Natural killer cell (primary cell): ENCODE results near the gene CHL1. TPM values are rescaled to one million over a fixed set of nuclear protein-coding genes. Genes with fewer than 3 reads are reported as not detected.

Experiments used
- ATAC-seq, 3 donors: fragments of 150-1000 bp in 2 of 3; fragments of 200-7000 bp in 1 of 3; cut with Tn5 transposase; 1 replicate in 1 of 3; 2 replicates in 2 of 3; pipeline ENCODE4 v1.10.0; 2021; ENCODE audit warnings: mild to moderate bottlenecking in 2 of 3, moderate library complexity in 2 of 3
- DNase-seq, 2 donors: peaks; one replicate each; pipeline versions ENCODE4 v3.0.0 to v3.0.0-alpha.2; 2013 to 2021; ENCODE audit warnings: mixed read lengths in 1 of 2
- H3K27ac ChIP-seq: one replicate; pipeline ENCODE4 v1.5.1; 2013; ENCODE audit warnings: mild to moderate bottlenecking, low read length
- H3K27me3 ChIP-seq: one replicate; pipeline ENCODE4 v1.6.1; 2013; ENCODE audit warnings: low read length; ENCODE audit not compliant: control insufficient read depth, insufficient read depth
- H3K36me3 ChIP-seq: one replicate; pipeline ENCODE4 v1.6.1; 2013; ENCODE audit warnings: low read length; ENCODE audit not compliant: control insufficient read depth, insufficient read depth
- H3K4me1 ChIP-seq: one replicate; pipeline ENCODE4 v1.6.1; 2013; ENCODE audit warnings: low read length; ENCODE audit not compliant: control insufficient read depth, insufficient read depth
- H3K4me3 ChIP-seq: one replicate; pipeline ENCODE4 v1.5.1; 2013; ENCODE audit warnings: low read length
- H3K9me3 ChIP-seq: one replicate; pipeline ENCODE4 v1.6.1; 2013; ENCODE audit warnings: low read length; ENCODE audit not compliant: control insufficient read depth, insufficient read depth
- H3K27ac Mint-ChIP-seq, 2 donors: one replicate each; pipeline ENCODE4 v1.8.0; 2022; ENCODE audit warnings: mild to moderate bottlenecking in 2 of 2, mixed read lengths in 2 of 2, moderate library complexity in 1 of 2
- H3K27me3 Mint-ChIP-seq, 2 donors: one replicate each; pipeline ENCODE4 v1.8.0; 2022; ENCODE audit warnings: low read depth in 2 of 2, mixed read lengths in 2 of 2
- H3K36me3 Mint-ChIP-seq: one replicate; pipeline ENCODE4 v1.8.0; 2022; ENCODE audit warnings: mixed read lengths
- H3K4me1 Mint-ChIP-seq, 2 donors: one replicate each; pipeline ENCODE4 v1.8.0; 2022; ENCODE audit warnings: mixed read lengths in 2 of 2
- H3K4me3 Mint-ChIP-seq: one replicate; pipeline ENCODE4 v1.8.0; 2022; ENCODE audit warnings: mild to moderate bottlenecking, moderate library complexity, mixed read lengths
- H3K9me3 Mint-ChIP-seq, 2 donors: one replicate each; pipeline ENCODE4 v1.8.0; 2022; ENCODE audit warnings: mixed read lengths in 2 of 2
- CTCF ChIP-seq: fragments of 200-600 bp; IDR thresholded peaks from one replicate; pipeline ENCODE4 v1.8.0; 2022; ENCODE audit warnings: antibody characterized with exemption
- WGBS: methylation state at CpG from one replicate; pipeline ENCODE4 v1.1.7; 2013; ENCODE audit warnings: missing lambda C conversion rate; ENCODE audit not compliant: insufficient coverage; 5-methylcytosine and 5-hydroxymethylcytosine counted together
- intact Hi-C: fragments of 100-400 bp; cut with micrococcal nuclease; formaldehyde crosslinking; loops from one replicate; pipeline ENCODE4 v1.14.2; 2022
- total RNA-seq, 4 donors: library from RNA; stranded (reverse); fragments of 120-200 nt in 1 of 4; gene quantifications; one replicate each; pipeline versions ENCODE4 v1.2.3 to v1.2.4, GENCODE V29; 2013 to 2022

The CHL1 gene
- total RNA-seq, 3 donors from 2014 or later (not counting 1 experiment from before 2014, with no cell fraction given): not detected

- no peaks in the 10 kb centered on the region for H3K27me3 Mint-ChIP-seq
- Histone ChIP-seq H3K9me3 (no peaks in the 10 kb centered on the region), H3K4me1 (no peaks in the 10 kb centered on the region), H3K27me3 (no peaks in the 10 kb centered on the region), H3K4me3 (no peak overlapping the region), H3K36me3 (no peaks in the 10 kb centered on the region), H3K27ac (no peak overlapping the region)
- H3K4me1 Mint-ChIP-seq: no peaks in the 10 kb centered on the region
- no peak for DNase-seq
- intact Hi-C loops: no loop called here
- no peak for ATAC-seq
- WGBS: 71% methylated on average over 1 of the region's 1 CpG
- TF ChIP-seq CTCF: no peak
- H3K9me3 Mint-ChIP-seq: peaks cover 14 to 16% of the 10 kb centered on the region in 2 donors
- no peak overlapping the region for H3K27ac Mint-ChIP-seq
- no peak overlapping the region for H3K4me3 Mint-ChIP-seq
- H3K36me3 Mint-ChIP-seq: peaks cover 16% of the 10 kb centered on the region
Observed at GRCh38 chr3:267101-267500, 70.5 kb downstream of the CHL1 start.

GRCh38 chr3:270688-271087 lies 74.1 kb downstream of the CHL1 start:
- Mint-ChIP-seq H3K27ac (no peak overlapping the region), H3K4me1 (no peaks in the 10 kb centered on the region), H3K4me3 (no peak overlapping the region), H3K27me3 (no peaks in the 10 kb centered on the region), H3K36me3 (peaks cover 16% of the 10 kb centered on the region), H3K9me3 (peaks cover 17 to 25% of the 10 kb centered on the region in 2 donors)
- intact Hi-C loops: no loop called here
- no peaks in the 10 kb centered on the region for H3K4me1 ChIP-seq
- no peak for TF ChIP-seq CTCF
- H3K27ac ChIP-seq: no peak overlapping the region
- no peaks in the 10 kb centered on the region for H3K27me3 ChIP-seq
- H3K4me3 ChIP-seq: no peak overlapping the region
- ATAC-seq (no peak), DNase-seq (no peak)
- H3K36me3 ChIP-seq: no peaks in the 10 kb centered on the region
- H3K9me3 ChIP-seq: no peaks in the 10 kb centered on the region
- WGBS: 61% methylated on average over 2 of the region's 2 CpGs

- Histone ChIP-seq H3K4me1 (no peaks in the 10 kb centered on the region), H3K4me3 (no peak overlapping the region), H3K27me3 (no peaks in the 10 kb centered on the region), H3K9me3 (no peaks in the 10 kb centered on the region), H3K27ac (no peak overlapping the region), H3K36me3 (no peaks in the 10 kb centered on the region)
- WGBS: 86% methylated on average over 1 of the region's 2 CpGs
- no peak overlapping the region for H3K4me3 Mint-ChIP-seq
- TF ChIP-seq CTCF: no peak
- no peaks in the 10 kb centered on the region for H3K4me1 Mint-ChIP-seq
- peaks cover 3% of the 10 kb centered on the region for H3K36me3 Mint-ChIP-seq
- H3K27me3 Mint-ChIP-seq: no peaks in the 10 kb centered on the region
- DNase-seq (no peak), ATAC-seq (no peak)
- no peak overlapping the region for H3K27ac Mint-ChIP-seq
- intact Hi-C loops: no loop called here
- peaks cover 18 to 20% of the 10 kb centered on the region in 2 donors for H3K9me3 Mint-ChIP-seq
Observed at GRCh38 chr3:274927-275326, 78.4 kb downstream of the CHL1 start.

GRCh38 chr3:277873-278272 lies 81.3 kb downstream of the CHL1 start:
- WGBS: 25% methylated on average over 1 of the region's 1 CpG
- no peak overlapping the region for H3K4me3 Mint-ChIP-seq
- H3K27ac ChIP-seq: peak overlapping the region; percentile 91

More at GRCh38 chr3:277873-278272, 81.3 kb downstream of the CHL1 start:
- Mint-ChIP-seq H3K27me3 (no peaks in the 10 kb centered on the region), H3K4me1 (no peaks in the 10 kb centered on the region), H3K36me3 (no peaks in the 10 kb centered on the region), H3K9me3 (peaks cover 12 to 14% of the 10 kb centered on the region in 2 donors), H3K27ac (no peak overlapping the region)
- no peak for TF ChIP-seq CTCF
- Histone ChIP-seq H3K4me3 (no peak overlapping the region), H3K4me1 (no peaks in the 10 kb centered on the region), H3K27me3 (no peaks in the 10 kb centered on the region), H3K36me3 (no peaks in the 10 kb centered on the region), H3K9me3 (no peaks in the 10 kb centered on the region)
- ATAC-seq (no peak), DNase-seq (no peak)
- intact Hi-C loops: no loop called here
